NCI-H524 treated with DMSO at 0.1 percent for 48 hours (cell line): Measurements from ENCODE around the gene NDUFA13.

Experiments
- DNase-seq: peaks from one replicate; lab custom pipeline; 2025; lab: John Stamatoyannopoulos, UW

The NDUFA13 gene

DNA sequence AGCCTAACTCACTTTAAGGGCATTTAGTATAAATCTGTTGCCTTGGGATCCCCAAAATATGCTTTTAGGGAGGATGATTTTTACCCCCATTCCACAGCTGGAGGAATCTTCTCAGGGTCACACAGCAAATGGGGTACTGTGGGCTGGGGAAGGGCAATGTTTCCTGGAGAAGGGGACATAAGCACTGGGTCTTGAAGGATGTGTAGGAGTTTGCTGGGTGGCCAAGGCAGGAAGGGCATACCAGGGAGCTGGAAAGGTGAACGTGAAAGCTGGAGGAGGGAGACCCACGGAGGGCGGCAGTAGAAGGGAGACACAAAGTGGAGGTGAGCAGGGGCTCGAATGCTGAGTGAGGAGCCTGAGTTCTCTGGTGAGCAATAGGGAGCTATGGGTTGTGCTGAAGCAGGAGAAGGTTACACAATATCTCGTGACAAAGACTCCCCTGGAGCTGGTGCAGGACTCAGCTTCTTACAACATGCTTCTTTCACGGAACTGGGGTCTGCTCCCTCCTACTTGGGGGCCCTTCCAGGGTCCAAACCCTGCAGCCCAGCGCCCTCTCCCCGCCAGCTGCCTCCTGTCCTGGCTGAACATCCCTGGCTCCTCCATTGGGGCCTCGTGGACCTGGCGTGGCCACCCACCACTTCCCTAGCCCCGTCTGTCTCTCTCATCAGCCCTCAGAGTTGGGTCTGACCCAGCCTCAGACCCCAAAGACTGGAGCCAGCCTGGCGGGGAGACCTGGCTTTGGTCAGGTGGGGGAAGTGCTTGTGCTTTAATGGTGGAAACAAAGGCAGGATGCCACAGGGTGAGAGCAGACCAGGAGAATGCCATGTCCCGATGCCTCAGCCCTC is 33.1 kb downstream of the NDUFA13 start:
- no peak for DNase-seq

DNA sequence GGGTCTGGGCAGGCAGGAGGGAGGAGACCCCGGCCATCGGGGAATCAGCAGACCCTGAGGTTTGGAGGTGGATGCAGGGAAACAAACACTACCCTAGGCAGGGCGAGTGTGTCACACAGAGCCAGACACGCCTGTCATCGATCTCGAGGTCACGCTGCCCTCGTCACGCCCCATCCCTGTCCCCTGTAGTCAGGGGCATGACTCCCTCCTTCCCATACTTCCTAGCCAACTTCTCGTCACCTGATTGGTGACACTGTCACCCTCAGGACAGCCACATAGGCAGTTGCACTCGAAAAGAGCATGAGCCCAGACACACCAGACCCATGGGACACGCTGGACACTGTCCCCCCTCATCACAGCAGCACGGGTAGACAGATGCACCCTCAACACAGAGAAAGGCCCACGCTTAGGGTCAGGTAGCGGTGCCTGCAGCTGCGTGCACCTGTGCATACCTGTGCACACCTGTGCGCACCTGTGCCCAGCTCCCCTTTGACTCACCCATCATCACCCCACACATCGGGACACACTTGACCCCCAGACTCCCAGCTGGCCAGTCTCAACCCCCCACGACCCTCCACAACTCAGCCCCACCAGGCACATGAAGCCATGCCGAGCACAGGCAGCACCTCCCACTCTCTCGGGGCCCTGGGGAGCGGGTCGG is 33.9 kb downstream of the NDUFA13 start:
- DNase-seq, result no peak

DNA sequence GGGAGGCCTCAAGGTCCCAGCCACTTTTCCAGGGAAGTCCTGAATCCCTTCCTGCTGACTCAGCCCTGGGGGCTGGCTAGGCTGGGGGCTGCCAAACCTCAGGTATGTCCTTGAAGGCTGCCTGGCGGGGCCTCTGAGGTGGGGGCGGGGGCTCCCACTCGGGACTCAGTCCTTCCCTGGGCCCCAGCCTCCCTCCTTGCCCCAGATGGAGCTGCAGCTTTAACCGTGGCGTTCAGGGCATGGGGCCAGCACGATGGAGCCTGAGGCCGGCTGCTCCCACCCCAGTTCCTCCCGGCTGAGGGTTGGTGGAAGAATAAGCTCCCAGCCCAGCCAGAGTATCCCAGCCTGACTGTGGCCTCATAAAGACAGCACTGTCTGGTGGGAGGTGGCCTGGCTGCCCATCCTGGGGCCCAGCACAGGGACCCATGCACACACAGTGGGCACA is 34.5 kb downstream of the NDUFA13 start:
- no peak for DNase-seq

DNA sequence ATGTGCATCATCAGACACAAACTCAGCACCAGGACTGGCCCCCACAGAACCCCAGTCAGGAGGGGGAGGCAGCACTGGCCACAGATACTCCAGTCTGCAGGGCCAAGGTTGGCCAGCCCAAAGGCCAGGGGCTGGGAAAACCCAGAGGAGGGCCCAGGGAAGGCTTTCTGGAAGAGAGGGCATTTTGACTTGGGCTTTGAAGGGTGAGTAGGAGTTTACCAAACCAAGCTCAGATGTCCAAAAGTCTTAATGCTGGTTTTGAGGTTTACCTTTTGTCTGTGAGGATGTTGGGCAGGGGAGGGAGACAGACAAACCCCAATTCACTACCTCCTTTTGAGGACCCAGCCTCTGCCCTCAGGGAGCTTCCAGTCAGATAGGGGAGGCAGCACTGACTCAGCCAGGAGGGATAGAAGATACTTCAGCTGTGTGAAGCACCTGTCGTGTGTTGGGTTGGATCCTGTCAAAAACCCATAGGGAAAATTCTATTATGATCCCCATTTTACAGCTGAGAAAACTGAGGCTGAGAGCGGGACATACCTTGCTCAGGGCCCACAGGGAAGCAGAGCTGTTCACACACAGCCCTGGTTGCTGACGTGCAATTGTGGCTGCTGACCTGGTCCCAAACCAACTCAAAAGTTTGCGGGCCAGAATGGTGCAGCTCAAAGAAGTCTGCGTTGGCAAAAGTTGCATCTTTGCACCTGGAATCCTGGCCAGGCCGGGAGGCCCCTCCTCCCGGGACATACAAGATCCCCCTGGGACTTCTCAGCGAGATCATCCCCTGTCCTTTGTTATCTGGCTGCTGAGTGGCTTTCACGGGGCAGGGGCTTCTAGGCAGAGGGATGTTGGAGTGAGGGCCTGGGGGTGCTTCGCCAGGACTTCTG is 35.2 kb downstream of the NDUFA13 start:
- no peak for DNase-seq

DNA sequence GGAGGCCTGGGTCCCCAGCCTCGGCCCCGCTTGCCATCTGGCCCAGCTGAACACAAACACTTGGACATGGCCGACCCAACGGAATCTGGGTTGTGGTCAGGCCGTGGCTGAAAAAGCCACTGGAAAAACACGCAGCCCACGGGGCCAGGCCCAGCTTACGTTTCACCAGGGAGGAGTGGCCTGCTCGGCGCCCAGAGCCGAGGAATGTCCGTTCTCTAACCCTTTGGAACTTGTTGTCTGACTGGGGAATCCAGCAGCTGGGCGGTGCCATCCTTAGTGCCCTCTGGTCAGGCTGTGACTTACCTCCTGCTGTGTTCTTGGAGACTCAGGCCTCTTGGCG is 35.8 kb downstream of the NDUFA13 start:
- DNase-seq, result no peak

DNA sequence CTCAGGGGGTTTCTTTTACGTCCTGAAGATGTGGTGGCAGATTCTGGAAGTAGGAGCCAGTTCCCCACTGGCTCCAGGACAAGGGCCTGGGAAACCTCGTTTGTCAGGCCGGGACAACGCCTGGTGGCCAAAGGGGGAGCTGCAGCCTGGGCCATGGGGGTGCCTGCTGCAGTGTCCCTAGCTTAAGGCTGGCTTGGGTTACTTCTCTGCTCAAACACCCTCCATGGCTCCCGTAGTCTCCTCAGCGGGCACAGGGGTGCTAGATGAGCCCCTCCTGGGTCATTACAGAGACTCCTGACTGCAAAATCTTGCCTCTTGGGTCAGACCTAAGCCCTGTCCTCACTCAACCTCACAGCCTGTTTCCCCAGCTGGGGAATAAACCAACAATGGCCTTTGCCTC is 36.8 kb downstream of the NDUFA13 start:
- no peak for DNase-seq

DNA sequence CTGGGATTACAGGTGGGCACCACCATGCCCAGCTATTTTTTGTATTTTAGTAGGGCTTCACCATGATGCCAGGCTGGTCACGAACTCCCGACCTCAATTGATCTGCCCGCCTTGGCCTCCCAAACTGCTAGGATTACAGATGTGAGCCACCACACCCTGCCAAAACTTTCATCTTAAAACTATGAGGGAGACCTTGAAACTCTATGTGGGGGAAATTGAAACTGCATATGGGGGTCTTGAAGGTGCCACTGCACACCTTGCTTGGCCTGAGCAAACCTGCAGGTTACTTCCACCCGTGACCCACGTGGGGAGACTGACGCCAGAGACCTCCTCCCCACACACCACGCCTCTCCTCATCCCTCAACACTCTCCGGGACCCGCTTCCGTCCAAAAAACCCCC is 37.6 kb downstream of the NDUFA13 start:
- DNase-seq, result no peak

DNA sequence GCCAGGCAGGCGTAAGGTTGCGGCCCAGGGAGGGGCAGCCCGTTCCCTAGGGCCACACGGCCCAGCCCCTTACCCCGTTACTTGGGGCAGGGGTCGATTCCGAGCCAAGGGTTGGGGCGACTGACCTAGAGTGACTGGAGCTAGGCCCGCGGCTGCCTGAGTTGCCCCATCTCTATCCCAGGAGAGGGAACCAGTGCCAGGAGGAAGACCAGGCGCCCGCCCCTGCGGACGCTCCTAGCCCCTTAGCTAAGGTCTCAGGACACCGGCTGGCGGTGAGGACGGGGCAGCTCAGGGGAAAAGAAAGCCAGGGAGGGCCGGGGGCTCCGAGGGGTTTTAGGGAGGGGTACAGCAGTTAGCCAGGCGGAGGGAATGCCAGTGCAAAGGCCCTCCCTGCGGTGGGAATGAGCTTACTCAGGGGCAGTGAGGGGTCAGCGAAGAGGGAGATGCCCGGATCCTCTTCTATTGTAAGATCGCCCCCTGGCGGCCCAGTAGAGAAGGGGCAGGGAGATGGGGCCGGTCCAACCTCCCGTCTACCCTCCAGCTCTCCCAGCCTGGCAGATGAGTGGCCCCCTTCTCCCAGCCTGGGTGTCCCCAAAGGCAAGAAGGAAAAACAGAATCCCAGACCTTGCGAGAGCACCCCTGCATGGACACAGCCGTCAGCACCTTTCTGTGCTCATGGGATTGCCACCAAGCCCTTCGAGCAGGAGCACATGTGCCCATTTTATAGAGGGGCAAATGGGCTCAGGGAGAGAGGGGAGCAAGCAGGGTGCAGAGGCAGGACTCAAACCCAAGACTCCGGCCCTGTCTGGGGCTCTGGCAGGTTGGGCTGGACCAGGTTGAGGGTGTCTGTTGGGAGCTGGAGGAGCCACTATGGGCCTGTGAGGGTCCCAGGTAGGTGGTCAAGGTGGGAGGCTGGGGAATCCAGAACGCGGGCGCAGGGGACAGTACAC is 38.3 kb downstream of the NDUFA13 start:
- no peak for DNase-seq

DNA sequence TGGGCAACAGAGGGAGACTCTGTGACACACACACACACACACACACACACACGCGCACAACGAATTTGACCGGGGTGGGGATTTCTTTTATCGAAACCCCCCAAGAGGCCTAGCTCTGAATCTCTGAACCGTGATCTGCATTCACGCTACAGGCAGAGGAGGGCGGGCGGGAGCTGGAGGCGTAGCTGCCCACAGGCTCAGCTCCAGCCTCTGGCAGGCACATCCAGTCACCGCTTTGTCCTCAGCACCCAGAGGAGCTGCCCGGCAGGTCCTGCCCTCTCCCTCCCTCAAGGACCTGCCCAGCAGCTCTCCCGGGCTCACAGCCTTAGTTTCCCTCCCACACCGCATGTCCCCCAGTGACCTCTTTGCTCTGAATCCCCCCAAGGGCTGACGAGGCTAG is 42.0 kb downstream of the NDUFA13 start:
- DNase-seq, result no peak

DNA sequence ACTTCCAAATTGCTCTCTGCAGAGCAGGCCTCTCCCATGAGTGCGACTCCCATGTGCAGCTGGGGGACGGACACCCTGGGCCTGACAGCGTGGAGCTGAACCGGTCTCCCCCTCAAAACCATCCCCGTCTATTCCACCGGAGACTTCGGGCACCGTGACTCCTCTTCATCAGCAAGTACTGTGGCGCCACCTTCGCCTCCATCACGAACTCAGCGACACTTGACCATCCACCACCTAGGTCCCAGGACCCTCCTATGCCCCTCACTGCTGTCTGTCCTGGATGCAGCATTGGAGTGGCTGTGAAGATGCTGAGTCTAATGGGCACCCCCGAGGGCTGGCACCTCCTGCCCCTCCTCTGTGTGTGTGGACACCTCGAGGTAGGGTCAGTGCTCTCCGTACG is 42.6 kb downstream of the NDUFA13 start:
- DNase-seq, result no peak

DNA sequence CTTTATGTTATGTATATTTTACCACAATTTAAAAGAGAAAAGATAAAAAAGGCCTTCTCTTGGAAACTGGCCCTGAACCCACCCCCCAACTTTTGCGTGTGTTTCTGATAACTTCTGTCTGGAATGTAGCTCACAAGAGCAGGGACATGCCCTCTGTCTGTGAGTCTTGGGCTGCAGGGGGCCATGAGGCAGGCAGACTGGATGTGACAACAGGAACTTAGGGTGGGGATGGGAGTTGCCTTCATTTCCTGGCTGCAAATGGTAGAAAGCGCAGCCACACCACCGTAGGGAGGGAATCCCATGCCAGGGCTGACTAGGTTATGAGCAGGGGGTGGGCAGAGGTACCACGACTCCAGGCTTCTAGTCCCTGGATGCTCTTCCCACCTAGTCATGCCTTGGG is 43.9 kb downstream of the NDUFA13 start:
- no peak for DNase-seq

DNA sequence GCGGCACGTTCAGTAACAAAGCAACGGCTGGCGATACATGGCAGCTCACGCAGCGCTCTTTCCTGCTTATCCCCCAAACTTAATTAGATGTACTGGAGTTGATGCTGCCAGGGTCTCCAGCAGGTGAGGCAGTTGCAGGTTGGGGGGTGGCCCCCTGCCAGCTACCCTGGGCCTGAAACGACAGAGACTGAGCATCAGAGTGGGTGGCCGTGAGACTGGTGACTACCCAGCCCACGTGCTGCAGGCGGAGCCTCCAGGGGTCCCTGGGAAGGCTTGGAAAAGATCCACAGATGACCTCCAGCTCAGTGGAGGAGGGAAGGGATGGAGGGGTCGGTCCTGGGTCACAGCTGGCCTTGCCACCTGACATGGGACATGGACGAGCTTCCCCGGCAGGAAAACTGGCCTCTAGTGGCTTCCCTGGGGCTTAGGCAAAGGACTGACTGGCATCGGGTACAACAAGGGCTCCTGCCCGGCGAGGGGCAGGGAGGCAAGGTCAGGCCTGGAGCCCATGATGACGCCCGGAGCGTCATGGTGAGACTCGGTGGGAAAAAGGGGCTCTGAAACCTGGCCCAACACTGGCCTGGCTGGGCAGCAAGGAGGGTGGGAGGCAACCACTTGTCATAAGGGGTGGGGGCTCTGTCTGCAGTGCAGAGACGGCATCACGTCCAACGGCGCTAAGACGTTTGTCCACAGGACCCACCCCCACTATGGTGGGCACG is 46.1 kb downstream of the NDUFA13 start:
- no peak for DNase-seq

DNA sequence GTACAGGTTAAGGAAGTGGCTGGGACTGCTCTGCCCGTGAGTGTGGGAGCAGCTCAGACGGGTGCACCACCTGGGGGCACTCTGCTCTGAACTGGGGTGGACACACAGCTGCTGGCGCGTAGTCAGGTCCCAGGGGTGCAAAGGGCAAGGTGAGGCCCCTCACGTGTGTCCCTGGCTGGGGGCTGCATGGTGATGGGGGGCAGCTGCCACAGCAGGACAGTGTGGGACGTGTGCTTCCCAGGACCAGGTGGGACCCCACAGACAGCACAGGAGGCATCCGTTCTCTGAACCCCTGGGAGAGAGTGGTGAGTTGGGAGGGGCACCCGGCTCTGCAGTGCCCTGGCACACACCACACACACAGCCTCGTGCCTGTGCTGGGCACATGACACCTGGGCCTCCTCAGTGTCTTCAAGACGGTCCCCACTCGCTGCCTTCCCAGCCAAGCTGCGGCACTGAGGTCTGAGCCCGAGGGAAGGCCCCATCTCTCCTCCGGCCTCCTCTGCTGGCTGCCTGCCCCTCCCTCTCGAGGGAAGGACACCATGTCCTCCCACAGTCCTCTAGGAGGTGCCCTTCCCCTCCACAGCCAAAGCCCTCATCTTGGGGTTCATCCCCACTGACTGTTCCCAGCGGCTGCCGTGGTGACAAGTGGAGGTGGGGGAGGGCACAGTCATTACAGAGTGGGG is 46.8 kb downstream of the NDUFA13 start:
- DNase-seq, result no peak

DNA sequence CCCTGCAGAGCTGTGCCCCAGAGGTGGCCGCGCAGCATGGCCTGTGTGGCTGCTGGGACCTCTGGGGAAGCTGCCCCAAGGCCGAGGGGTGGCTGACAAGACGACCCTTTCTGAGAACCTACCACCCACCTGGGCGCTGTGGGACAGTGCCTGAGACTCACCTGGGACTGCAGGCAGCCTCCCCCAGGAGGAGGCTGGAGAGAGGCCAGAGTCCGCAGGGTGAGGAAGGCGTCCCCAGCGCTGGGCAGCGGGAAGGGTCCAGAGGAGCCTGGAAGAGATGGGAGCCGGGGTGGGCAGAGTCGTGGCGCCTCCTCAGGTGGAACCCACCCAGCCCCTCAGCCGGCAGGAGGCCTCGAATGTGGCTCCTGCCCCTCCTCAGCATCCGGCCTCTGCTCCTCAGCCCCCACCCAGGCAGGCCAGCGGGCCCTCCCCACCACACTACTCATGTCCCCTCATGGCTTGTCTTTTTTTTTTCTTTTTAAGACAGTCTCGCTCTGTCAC is 47.4 kb downstream of the NDUFA13 start:
- DNase-seq, result no peak

DNA sequence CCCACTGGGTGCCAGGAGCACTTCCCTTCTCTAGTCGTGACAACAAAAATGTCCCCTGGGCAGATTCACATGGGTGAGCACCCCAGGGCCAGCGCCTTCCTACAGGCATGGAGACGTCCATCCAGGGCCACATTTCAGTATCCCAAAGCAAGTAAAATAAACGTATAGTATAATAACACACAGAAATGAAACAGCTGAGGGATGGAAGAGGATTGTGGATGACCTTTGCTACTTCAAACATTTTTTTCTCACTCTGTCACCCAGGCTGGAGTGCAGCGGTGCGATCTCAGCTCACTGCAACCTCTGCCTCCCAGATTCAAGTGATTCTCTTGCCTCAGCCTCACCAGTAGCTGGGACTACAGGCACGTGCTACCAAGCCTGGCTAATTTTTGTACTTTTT is 50.3 kb downstream of the NDUFA13 start:
- no peak for DNase-seq

DNA sequence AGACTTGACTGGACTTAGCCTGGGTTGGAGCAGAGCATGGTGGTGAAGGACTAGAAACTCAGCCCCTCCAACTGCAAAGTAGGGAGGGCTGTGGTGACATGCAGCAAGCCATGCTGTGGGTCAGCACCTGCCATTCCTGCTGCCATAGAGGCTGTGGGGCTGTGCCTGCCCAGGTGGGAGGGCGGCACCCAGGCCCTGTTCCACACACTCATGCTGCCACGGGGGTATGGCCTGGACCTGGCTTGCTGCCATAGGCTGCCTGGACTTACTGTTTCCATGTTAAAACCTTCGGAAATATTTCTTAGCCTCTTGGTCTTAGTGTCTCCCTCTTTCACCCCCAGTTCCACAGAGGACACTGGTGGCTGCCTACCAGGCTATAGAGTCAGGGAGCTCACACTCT is 51.4 kb downstream of the NDUFA13 start:
- no peak for DNase-seq

DNA sequence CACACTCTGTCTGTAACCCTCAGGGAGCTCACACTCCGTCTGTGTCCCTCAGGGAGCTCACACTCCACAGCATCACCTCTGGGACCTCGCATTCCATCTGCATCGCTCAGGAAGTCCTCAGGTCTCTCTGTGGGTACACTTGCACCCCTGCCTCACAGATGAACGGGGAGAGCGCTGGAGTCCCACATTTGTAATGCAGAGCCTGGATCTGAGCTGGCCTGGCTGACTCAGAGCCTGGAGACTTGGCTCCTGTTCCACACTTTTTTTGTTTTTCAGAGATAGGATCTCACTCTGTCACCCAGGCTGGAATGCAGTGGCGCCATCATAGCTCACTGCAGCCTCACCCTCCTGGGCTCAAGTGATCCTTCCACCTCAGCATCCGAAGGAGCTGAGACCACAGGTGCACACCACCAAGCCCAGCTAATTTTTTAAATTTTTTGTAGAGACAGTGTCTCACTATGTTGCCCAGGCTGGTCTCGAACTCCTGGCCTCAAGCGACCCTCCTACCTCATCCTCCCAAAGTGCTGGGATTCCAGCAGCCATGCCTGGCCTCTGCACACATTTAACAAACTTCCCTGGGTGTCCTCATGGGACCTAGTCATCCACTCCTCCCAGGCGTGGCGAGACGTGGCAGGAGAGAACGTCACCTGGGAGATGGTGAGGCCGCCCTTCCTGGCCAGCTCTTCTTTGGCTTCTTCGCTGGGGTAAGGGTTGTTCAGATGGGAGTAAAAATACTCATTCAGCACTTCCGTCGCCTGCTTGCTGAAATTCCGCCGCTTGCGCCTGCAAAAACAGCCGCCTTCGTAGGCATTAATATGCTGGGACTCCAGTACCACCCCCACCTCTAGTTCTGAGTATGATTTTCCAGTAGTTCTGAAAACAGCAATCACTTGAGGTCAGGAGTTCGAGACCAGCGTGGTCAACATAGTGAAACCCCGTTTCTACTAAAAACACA is 53.1 kb downstream of the NDUFA13 start:
- no peak for DNase-seq

DNA sequence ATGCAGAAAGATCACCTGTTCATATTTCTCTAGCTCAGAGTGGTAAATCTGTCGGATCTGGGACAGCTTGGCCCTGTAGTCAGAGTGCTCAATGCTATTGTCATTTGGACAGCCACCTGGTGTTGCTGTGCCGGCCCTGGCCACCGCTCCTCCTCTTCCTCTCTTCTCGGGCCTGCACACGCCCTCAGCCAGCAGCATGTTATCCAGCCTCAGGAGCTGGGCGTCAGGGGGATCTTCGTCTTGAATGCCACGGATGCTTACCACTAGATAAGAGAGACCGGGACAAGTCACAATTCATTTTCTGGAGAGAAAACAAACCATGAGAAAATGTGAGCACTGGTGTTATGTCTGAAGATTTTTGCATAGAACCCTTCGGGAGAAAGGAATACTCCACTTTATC is 54.5 kb downstream of the NDUFA13 start:
- DNase-seq, result no peak
